ENCODE results near the gene LCN15. TPM values are rescaled to one million over a fixed set of nuclear protein-coding genes. Genes with fewer than 3 reads are reported as not detected.
"Not testable (repeated sequence)": the region's sequence is repeated elsewhere in the genome, so short reads cannot be mapped to it uniquely, and the experiment has no call there.

LCN15 gene
- total and polyA plus RNA-seq, 11 donors = 0.64 to 2.8 (median 1.2) TPM; not detected in 4

DNA sequence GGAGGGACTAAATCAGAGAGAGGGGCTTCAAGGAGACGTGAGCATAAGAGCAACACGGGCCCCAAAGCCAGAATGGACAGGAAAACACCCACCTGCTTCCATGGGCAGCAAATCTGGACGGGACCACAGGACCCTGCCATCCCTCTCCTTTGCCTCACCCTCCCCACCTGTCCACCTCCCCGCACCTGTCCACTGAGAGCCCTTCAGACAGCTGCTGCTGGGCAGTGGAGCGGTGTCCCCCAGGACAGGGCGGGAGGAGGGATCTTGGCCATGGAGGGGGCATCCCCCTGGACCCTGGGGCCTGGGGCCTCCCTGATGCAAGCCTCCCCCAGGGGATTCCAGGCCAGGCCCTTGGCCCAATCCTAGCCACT is 34.4 kb upstream of the LCN15 start:
- DNase-seq = peak in 1 of 5 donors; percentile 31
- no peak for TF ChIP-seq CTCF (IDR thresholded peaks at IDR 0.05)
- no peak for TF ChIP-seq POLR2A (IDR thresholded peaks at IDR 0.05)
- intact Hi-C loops (cut with DNase I) = loop anchor here in 3 of 10 donors (5.0 to 10.0 kb wide), 2 partner anchors 46 to 144 kb away; partner anchors contain the start of genes AJM1 (in 2 of the 3), PHPT1 (in 2 of the 3) and FBXW5 (in 1 of the 3)
- 63 to 87% (median 82%) methylated on average over 2 to 6 of the region's 6 CpGs for WGBS, 4 donors
- H3K36me3 ChIP-seq = peaks cover 0 to 2% (median 0%) of the 10 kb centered on the region in 9 donors
- ATAC-seq = no peak
- H3K9me3 ChIP-seq = no peaks in the 10 kb centered on the region
- H3K27me3 ChIP-seq = peaks cover 6 to 55% (median 15%) of the 10 kb centered on the region in 9 donors
- H3K27ac ChIP-seq = peak overlapping the region in 1 of 12 donors; percentile 22
- peaks cover 4 to 57% (median 33%) of the 10 kb centered on the region in 12 donors for H3K4me1 ChIP-seq
- no peak overlapping the region for H3K4me3 ChIP-seq

GRCh38 chr9:136796775-136797347 is 32.5 kb upstream of the LCN15 start:
- Histone ChIP-seq H3K27me3 (peaks cover under 1 to 48% (median 13%) of the 10 kb centered on the region in 9 donors), H3K27ac (peak overlapping the region in 8 of 12 donors; percentile 3 to 65 (median 36)), H3K4me1 (peaks cover 8 to 74% (median 42%) of the 10 kb centered on the region in 12 donors), H3K36me3 (peaks cover 0 to 14% (median 0%) of the 10 kb centered on the region in 9 donors)
- 5 to 11% (median 6%) methylated on average over 9 to 10 of the region's 10 CpGs for WGBS, 4 donors
- not testable (repeated sequence) for H3K9me3 ChIP-seq, DNase-seq, ATAC-seq, H3K4me3 ChIP-seq
- intact Hi-C loops (cut with DNase I) = loop anchor here in 3 of 10 donors (5.0 to 10.0 kb wide), 2 partner anchors 48 to 145 kb away; partner anchors contain the start of genes AJM1 (in 2 of the 3), PHPT1 (in 2 of the 3) and FBXW5 (in 1 of the 3)

DNA sequence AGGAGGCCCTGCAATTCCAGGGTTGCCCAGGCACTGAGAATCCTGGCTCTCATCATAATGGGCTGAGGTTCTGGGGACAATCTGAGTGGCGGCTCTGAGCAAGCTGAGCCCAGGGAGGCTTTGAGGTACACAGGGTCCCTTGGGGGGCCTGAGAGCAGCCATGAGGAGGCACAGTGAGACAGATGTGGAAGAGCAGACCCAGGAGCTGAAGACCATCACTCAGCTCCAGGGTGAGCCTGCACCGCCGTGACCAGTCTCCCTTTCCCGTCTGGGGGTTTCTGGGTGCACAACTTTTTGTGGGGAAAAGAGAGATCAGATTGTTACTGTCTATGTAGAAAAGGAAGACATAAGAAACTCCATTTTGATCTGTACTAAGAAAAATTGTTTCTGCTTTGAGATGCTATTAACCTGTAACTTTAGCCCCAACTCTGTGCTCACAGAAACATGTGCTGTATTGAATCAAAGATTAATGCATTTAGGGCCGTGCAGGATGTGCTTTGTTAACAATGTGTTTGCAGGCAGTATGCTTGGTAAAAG is 32.0 kb upstream of the LCN15 start, which contains the start of gene CCDC183:
CCDC183 (plus strand) TSS at position 101 of the 537 bp plus-strand sequence; CDS start at position 161, 60 bp downstream.
- H3K36me3 ChIP-seq = peaks cover 0 to 14% (median 0%) of the 10 kb centered on the region in 9 donors
- peaks cover 11 to 77% (median 43%) of the 10 kb centered on the region in 12 donors for H3K4me1 ChIP-seq
- ATAC-seq (no peak), DNase-seq (no peak)
- H3K4me3 ChIP-seq = no peak within 1 kb of the TSS
- no peaks in the 10 kb centered on the region for H3K9me3 ChIP-seq
- no peak for TF ChIP-seq POLR2A (IDR thresholded peaks at IDR 0.05)
- no peak for TF ChIP-seq CTCF (IDR thresholded peaks at IDR 0.05)
- peaks cover 0 to 43% (median 13%) of the 10 kb centered on the region in 9 donors for H3K27me3 ChIP-seq
- peak within 1 kb of the TSS in 8 of 12 donors; percentile 8 to 65 (median 36) for H3K27ac ChIP-seq
- intact Hi-C loops (cut with DNase I) = loop anchor here in 3 of 10 donors (5.0 to 10.0 kb wide), 2 partner anchors 48 to 146 kb away; partner anchors contain the start of genes AJM1 (in 2 of the 3), PHPT1 (in 2 of the 3) and FBXW5 (in 1 of the 3)
- WGBS, 4 donors = 32 to 46% (median 37%) methylated on average over 4 to 5 of the region's 5 CpGs

DNA sequence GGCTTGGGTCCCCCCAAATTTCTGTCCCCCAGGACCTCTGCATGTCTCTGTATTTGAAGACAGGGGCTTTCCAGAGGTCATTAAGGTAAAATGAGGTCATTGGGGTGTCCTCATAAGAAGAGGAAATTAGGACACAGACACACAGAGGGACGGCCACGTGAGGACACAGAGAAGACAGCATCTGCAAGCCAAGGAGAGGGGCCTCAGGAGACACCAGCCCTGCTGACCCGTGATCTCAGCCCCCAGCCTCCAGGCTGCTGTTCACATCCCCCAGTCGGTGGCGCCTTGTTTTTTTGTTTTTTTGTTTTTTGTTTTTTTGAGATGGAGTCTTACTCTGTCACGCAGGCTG is 30.7 kb upstream of the LCN15 start:
- ATAC-seq = no peak

More for the DNA sequence above, 30.7 kb upstream of the LCN15 start:
- Histone ChIP-seq H3K9me3 (no peaks in the 10 kb centered on the region), H3K4me1 (peaks cover 11 to 70% (median 39%) of the 10 kb centered on the region in 12 donors), H3K36me3 (peaks cover 0 to 14% (median 0%) of the 10 kb centered on the region in 9 donors), H3K27me3 (peaks cover 0 to 30% (median 13%) of the 10 kb centered on the region in 9 donors), H3K27ac (peak overlapping the region in 4 of 12 donors; percentile 24 to 59 (median 42)), H3K4me3 (no peak overlapping the region)
- intact Hi-C loops (cut with DNase I) = loop anchor here in 8 of 10 donors (5.0 to 10.0 kb wide), 5 partner anchors 50 to 187 kb away; partner anchors contain the start of genes PHPT1 (in 6 of the 8), FBXW5 (in 4 of the 8), AJM1 (in 2 of the 8) and C8G (in 1 of the 8)
- TF ChIP-seq CTCF (IDR thresholded peaks at IDR 0.05) (no peak), POLR2A (IDR thresholded peaks at IDR 0.05) (no peak)
- peak in 3 of 5 donors; percentile 29 to 65 (median 40) for DNase-seq
- 51 to 56% (median 53%) methylated on average over 6 of the region's 6 CpGs for WGBS, 4 donors

Data from heart left ventricle (tissue), 16 donors.